NCI-H2107 (cell line): Measurements from ENCODE around the gene SYMPK.

ENCODE experiments used
- DNase-seq: peaks from one replicate; lab custom pipeline; 2025; lab: John Stamatoyannopoulos, UW

SYMPK gene

GRCh38 chr19:45825263-45825605, 37.7 kb downstream of the SYMPK start:
- DNase-seq, result no peak

GRCh38 chr19:45824531-45825262, 38.2 kb downstream of the SYMPK start:
- no peak for DNase-seq

- peak; percentile 62 for DNase-seq
Measured at GRCh38 chr19:45824041-45824471, 38.9 kb downstream of the SYMPK start.

GRCh38 chr19:45823182-45823581, 39.8 kb downstream of the SYMPK start:
- DNase-seq, result no peak

GRCh38 chr19:45822716-45823115, 40.2 kb downstream of the SYMPK start:
- DNase-seq, result no peak

- DNase-seq, result no peak
Measured at GRCh38 chr19:45821570-45821969, 41.4 kb downstream of the SYMPK start.

GRCh38 chr19:45821103-45821521, 41.8 kb downstream of the SYMPK start:
- peak; percentile 26 for DNase-seq

- no peak for DNase-seq
Measured at GRCh38 chr19:45820413-45821102, 42.4 kb downstream of the SYMPK start.

GRCh38 chr19:45819769-45820168, 43.2 kb downstream of the SYMPK start:
- DNase-seq, result no peak

- DNase-seq, result no peak
Measured at GRCh38 chr19:45817725-45818301, 45.1 kb downstream of the SYMPK start.

GRCh38 chr19:45817010-45817724, 45.8 kb downstream of the SYMPK start:
- DNase-seq, result peak; percentile 89

GRCh38 chr19:45816236-45817009, 46.5 kb downstream of the SYMPK start:
- no peak for DNase-seq

GRCh38 chr19:45815481-45816216, 47.3 kb downstream of the SYMPK start:
- DNase-seq, result no peak

GRCh38 chr19:45814851-45815480, 48.0 kb downstream of the SYMPK start, which contains the start of gene RSPH6A:
TSS of gene RSPH6A (minus strand) at chr19:45815308. CDS start at chr19:45815176, 132 bp downstream.
- DNase-seq, result no peak

GRCh38 chr19:45814166-45814780, 48.7 kb downstream of the SYMPK start:
- no peak for DNase-seq

GRCh38 chr19:45812297-45812696, 50.6 kb downstream of the SYMPK start:
- DNase-seq, result no peak

- DNase-seq, result peak; percentile 59
Measured at GRCh38 chr19:45809643-45810159, 53.2 kb downstream of the SYMPK start.

GRCh38 chr19:45805719-45806118, 57.2 kb downstream of the SYMPK start:
- DNase-seq, result no peak

- DNase-seq, result no peak
Measured at GRCh38 chr19:45804959-45805230, 58.1 kb downstream of the SYMPK start.
